GM19395 (cell line): ENCODE measurements around the gene NRXN2.

Experiments used
- ATAC-seq: cut with Tn5 transposase; IDR thresholded peaks from one replicate; pipeline ENCODE4 v1.9.1; 2021; ENCODE audit warnings: mild to moderate bottlenecking, moderate library complexity; ENCODE audit not compliant: unreplicated experiment

The NRXN2 gene

DNA sequence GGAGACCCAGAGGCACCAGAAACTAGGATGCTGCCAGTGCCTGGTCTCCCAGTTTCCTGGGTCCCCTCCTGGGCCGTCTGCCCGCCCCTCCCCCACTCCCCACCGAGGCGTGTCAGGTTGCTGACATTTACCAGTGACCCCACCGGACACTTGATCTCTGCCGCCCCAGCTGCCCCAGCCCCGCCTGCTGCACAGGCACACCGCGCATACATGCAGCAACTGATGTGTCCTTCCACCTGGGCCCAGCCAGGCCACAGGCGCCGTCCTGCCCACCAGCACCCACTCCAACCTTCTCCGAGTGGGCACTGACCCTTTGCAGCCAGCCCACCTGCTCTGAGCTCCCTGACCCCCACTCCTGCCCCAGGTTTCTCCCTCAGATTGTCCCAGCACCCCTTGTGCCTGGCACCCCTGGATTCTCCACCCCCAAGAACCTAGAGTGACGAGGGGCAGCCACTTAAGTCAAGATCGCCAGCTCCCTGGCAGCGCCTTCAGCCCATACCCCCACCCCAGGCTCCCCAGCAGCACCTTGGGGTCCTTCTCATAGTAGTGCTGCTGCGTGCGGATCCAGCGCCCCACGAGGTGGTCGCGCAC is 36.2 kb upstream of the NRXN2 start:
- ATAC-seq = no peak

DNA sequence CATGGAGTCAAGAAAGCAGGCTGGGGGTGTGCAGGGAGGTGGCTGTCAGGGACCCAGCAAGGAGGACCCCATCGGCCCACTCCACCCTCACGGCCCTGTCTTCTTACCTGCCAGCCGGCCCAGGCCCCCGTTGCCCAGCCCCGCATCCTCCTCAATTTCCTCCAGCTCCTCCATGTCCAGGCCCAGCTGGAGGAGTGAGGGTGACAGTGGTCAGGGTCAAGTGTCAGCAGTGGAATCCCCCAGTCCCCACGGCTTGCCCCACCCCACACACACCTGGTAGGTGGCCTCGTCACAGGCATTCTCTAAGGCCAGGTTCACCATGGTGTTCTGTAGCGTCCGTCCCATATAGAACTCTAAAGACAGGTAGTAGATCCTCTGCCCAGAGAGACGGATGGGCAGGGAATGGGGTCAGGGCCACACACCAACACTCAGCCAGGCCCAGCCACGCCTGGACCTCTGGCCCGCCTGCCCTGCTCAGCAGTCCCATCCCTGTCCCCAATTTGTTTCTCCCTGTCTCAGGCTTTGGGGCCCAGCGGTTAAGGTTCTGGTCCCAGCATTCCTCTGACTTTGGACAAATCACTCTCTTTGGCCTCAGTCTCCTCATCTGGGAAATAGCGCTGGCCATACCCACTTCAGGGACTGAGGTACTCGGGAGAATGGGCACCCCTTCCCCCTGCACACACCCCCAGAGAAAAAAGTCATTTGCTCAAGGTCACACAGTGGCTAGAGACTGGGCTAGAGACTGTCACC is 35.5 kb upstream of the NRXN2 start:
- no peak for ATAC-seq

DNA sequence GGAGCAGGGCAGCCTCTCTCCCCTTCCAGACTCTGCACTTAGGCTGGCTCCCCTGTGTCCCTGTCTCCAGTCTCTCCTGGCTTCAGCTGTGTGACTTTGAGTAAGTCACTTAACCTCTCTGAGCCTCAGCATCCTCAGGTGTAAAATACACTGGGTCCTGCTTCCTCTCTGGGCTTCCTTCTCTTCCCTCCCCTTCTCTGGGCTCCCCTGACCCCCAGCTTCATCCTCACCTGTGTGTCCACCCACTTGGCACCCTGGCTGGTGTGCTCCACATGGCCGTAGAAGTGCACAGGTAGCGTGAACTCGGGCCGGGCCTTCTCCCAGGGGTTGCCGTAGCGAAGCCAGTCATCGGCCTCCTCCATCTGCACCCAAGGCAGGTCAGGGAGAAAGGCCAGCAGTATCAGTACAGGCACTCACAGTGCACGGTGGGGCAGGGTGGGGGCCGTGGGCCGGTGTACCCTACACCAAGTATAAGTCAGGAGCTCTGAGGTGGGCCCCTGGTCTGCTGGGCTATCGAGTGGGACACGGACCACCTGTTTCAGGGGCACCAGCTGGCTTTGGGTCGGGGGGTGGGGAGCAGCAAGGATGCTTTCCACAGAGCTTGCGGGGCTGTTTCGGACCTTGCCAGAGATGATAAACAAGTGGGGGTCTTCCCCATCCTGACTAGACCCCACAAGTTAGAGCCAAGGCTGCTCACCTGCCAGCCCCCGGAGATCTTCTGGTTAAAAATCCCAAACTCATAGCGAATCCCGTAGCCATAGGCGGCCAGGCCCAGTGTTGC is 34.7 kb upstream of the NRXN2 start:
- ATAC-seq = no peak

DNA sequence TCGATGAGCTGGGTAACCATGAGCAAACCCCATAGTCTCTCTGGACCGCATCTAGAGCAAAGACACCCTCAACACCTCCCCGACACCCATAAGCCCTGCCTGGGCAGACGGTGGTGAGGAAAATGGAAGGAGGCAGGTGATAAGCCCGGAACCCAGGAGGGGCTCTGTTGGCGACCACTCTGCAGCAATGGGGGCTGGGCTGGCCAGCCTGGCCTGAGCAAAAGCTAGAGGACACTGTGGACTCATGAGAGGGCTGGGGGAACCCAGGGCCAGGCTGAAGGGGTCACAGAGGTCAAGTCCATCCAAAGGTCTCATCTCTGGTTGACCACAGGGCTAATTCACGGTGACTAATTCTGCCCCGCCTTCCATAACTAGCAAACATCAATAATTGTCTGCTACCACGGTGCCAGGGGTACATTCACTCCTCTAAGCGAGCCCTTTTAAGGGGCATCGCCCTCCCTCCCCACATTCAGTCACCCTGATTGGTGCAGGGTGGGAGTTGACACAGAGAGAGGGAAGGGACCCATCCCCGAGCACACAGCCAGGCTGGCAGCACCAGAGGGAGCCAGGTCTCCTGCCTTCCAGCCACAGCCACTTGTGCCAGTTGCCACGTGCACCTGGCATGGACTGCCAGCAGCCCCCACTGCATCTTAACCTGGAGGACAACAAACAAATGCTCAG is 32.8 kb upstream of the NRXN2 start:
- ATAC-seq = no peak

DNA sequence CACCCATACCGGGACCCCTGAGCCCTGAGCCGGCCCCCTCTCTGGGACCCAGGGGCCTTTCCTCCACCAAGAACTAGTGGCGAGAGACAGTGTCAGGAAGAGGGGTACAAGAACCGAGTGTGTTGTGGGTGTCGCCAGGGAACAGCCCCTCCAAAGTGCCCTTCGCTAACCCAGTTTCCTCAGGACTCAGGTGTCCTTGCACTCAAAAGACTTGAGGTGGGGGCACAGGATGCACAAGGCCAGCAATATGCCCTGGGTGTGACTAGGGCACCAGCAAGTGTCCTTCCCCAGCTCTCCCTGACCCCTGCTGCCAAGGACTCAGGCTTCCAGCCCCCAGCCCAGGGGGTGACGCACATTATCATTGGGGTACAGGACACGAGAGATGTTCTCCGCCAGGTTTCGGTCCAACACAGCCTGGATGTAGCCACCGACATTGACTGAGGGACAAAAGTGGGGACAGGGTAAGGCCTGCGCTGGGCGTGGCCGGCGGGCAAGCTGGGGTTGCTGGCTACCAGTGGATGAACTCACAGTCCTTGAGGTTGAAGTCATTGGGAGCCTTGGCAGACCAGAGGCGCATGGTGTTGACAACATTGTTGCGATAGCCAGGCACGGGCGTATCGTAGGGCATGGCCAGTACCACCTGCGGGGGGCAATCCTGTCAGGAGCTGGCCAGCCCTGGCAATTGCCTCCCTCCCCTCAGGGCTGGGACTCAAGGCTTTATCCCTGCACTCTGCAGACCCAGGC is 32.1 kb upstream of the NRXN2 start:
- no peak for ATAC-seq

DNA sequence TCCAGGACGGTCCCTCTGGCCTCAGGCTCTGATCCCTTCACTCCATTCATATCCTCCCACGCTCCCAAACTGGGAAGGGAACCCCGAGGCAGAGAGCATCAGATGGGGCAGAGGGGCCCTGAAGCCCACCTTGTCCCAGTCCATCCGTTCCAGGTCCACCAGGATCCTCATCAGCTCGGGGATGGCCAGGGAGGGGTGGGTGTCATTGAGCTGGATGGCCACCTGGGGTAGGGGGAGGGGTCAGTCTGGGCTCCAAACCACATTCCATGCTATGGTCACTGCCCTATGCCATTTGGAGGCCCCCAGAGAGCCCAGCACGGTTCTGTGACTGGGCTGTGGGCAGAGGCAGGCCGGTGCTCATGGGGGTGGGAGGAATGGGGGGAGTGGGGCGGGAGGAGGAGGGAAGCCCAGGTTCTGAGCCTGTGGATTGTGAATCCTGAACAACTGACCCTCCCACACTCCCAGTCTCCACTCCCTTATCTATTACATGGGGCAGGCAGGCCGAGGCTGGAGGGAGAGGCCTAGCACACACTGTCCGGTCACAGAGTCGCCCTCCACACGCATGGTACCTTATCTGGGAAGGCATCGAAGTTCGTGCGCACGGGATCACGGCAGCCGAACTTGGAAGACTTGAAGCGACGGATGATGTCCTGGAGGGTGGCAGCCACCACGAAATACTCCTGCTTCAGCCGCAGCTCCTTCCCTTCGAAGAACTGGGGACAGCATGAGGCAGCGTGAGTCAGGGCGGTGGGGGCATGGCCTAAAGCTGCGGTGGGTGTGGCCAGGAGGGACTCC is 31.3 kb upstream of the NRXN2 start:
- ATAC-seq = no peak

DNA sequence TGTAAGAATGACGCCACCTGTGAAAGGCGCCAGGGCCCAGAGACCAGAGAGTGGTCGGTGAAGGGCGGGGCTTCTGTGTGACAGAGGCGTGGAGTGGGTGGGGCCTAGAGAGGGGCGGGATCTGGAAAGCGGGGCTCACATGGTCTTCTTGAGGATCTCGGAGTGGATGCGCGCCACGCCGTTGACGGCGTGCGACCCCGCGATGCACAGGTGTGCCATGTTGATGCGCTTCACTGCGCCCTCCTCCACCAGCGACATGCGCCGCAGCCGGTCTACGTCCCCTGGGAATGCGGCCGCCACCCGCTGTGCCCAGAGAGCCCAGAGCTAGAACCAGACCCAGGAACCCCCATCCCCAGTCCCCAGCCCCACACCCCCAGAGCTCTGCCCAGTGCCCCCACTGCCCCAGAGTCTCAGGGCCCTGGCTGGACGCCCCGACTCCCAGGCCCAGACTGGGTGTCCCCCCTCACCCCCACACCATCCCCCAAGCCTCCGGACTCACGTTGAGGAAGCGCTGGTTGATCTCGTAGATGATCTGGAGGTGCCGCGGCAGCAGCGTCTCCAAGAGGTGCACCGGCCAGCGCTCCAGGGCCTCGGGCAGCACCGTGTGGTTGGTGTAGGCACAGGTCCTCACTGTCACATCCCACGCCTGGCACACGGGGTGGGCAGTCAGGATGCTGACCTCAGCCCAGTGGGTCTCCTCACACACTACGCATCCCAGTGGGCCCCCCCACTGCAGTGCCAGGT is 30.6 kb upstream of the NRXN2 start:
- ATAC-seq = no peak

DNA sequence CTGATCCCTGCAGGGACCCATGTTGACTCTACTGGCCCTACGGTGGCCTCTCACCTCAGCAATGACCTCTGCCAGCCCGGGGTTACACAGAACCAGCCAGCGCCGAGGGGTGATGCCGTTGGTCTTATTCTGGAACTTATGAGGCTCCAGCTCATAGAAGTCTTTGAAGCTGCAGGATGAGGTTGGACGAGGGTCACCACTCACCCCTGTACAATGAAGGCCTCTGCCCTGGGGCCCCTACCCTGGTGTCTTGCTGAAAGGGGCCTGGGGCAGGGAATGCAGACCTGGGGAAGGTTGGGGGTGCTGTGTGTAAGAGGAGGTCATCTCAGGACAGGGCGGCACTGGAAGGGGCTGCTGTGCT is 30.0 kb upstream of the NRXN2 start:
- ATAC-seq = no peak

DNA sequence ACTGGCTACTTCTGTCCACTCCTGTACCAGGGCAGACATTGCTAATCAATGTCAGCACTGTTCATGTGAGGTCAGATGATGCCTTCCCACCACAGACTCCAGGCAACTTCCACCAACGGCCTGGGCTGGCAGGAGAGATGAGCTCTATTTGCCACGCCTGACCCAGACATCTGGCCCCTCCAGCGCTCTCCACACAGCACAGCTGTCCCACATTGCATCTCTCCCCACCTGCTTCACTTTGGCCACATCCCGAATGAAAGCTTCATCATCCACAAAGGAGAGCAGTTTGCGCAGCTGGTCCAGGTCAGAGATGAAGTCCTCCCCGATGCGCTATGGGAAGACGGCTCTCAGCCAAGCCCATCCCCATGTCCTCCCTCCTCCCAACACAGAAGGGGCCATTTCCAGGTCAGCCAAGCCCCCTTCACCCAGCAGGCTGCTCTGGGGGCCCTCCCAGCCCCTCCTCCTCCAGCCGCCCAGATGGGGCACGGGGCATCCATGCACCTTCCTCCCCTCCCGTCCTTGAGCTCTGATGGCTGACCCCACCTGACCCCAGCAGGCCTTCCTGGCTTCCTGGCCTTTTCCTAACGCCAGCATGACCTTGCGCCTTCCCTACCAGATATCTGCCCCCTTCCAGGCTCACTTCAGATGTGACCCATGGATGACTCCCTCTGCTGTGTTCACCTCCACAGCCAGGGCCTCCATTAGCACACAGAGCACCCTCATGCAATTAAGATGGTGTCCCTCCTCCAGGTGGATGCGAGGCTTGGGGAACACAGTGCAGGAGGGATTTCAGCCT is 29.4 kb upstream of the NRXN2 start:
- ATAC-seq = no peak

DNA sequence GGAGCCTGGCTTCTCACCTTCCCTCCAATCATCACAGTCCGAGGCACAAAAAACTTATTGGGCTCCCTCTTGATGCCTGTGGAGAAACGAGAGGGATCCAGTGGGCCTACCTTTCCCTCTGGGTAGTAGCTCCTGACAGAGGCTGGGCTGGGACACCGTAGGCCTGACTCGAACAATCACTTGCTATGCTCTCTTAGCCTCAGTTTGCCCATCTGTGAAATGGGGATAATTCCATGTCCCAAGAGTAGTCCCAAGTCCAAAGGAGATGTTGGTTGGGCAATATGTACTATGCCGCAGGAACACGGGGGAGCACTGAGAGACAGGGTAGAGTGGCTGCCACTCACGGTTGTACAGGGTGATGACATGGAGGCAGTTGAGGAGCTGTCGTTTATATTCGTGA is 28.6 kb upstream of the NRXN2 start:
- ATAC-seq = no peak

DNA sequence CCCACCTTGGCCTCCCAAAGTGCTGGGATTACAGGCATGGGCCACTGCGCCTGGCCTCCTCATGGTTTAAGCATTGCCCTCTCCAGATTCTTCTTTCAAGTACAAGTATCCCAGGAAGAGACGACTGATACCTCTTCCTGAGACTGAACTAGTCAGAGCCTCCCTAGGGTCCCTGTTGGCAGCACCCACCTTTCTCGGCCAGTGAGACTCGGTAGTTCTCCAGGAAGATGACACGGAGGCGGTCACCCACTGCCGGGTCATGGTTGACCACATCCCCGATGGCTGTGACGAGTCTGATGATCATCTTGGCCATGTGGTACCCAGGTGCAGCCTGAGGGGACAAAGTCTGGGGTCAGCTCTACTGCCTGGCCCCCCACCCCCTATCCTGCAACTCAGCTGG is 28.1 kb upstream of the NRXN2 start:
- no peak for ATAC-seq

DNA sequence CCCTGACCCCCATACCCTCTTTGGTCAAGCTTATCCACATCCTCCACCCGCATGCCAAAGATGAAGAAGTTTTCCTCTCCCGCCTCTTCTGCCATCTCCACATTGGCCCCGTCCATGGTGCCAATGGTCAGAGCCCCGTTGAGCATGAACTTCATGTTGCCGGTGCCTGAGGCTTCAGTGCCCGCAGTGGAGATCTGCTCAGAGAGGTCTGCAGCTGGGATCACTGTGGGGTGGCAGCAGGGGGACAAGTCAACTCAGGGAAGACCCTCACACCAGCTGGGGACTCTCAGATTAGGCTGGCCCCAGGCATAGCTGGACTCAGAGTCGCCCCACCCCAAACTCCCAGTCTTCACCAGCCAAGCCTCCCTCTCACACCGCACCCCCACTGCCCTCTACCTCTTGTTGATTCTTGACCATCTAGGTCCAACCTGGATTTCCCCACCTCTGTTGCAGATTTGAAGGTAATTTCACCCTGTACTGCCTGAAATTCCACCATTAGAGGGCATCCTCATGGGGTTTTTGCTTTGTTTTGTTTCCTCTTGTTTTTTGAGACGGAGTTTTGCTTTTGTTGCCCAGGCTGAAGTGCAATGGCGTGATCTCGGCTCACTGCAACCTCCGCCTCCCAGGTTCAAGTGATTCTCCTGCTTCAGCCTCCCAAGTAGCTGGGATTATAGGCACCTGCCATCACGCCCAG is 27.5 kb upstream of the NRXN2 start:
- ATAC-seq = no peak

DNA sequence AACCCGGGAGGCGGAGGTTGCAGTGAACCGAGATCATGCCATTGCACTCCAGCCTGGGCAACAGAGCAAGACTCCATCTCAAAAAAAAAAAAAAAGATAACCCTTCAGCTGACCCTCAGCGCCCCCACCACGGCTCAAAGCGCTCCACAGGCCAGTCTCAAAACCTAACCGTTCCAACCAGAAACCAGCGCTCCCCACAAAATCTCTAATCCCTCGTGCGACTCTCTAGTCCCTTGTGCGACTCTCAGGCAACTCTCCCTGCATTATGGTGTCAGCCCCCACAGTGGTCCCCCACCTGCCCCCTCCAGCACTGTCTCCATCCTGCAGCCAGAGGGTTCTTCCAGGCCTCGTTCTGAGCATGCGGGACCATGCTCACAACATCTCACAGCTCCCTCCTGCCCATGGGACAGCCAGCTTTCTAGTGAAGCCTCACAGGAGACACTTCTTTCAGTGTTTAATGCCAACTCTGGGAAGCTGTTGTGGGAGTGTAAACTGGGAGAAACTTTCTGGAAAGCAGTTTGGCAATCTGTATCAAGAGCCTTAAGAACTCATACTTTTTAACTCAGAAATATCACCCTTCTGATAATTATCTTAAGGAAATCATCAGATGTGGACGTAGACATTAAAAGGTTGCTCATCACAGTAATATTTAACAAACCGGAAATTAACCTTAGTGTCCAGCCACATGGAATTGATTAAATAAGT is 25.1 kb upstream of the NRXN2 start:
- ATAC-seq = no peak

DNA sequence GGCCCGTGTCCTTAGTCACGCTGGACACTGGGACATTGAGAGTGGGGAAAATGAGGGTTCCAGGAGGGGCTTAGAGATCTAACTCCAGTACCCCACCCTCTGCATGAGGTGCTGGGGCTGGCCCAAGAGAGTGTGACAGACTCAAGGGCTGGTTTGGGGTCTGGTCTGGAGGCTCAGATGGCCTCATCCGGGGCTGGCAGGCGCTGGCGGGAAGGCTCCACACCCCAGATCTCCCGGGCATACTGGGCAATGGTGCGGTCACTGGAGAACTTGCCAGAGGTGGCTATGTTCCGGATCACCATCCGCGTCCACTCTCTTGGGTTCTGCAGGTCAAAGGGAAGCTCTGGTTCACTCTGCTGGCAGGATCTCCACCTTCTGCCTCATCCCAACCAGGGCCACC is 23.5 kb upstream of the NRXN2 start:
- no peak for ATAC-seq

DNA sequence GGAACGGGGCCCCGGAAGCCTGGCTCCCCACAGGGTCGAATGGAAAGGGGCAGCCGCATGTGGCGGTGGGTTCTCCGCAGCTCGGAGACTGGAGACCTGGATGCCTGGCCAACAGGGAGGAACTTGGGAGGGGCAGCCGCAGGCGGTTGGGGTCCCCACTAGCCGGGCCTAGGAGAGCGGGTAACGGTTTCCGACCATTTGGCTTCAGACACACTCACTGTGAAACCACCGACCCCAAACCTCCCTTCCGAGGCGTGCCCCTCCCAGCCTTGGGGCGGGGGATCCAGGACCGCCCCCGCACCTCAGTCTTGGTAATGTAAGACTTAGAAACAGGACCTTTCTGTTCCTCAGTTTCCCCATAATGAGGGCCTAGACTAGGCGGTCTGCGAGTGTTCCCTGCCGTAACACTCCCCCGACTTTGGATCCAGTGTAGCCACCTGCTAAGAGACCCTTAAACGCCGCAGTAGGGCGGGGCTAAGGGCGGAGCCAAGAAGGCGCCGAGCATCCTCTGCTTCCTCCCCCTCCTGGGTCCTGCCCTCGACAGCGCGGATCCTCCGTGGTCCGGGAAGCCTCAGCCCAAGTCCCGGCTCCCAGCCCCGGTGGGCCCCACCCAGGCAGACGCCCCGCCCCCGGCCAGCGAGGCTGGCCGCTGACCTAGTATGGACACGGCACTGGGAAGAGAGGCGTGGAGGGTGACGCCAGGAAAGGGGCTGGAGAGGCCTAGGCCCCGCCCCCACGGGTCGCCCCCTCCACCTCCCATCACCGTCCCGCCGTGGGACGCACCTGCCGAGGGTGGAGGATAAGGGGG is 22.7 kb upstream of the NRXN2 start:
- ATAC-seq = no peak

DNA sequence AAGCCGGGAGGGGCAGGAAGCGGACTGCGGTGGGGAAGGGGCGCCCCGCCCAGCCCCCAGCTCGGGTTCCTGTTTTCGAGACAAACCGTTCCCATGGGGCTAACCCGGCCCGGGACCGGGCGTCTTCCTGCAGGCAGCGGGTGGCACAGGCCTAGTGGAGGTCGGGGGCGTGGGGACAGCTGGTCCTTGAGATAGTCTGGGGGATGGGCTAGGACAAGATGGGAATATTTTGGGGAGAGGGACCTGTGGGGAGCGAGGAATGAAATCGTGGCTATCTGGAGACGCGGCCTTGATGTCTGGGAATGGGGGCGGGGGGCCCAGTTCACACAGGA is 22.2 kb upstream of the NRXN2 start:
- no peak for ATAC-seq
